GM21723 (cell line): ENCODE results near the gene PFKFB3.
"Not testable (repeated sequence)": the region's sequence is repeated elsewhere in the genome, so short reads cannot be mapped to it uniquely, and the experiment has no call there.

ENCODE experiments used
- ATAC-seq: cut with Tn5 transposase; IDR thresholded peaks from one replicate; pipeline ENCODE4 v1.9.1; 2021; ENCODE audit warnings: mild to moderate bottlenecking, moderate library complexity; ENCODE audit not compliant: unreplicated experiment

Gene PFKFB3

DNA sequence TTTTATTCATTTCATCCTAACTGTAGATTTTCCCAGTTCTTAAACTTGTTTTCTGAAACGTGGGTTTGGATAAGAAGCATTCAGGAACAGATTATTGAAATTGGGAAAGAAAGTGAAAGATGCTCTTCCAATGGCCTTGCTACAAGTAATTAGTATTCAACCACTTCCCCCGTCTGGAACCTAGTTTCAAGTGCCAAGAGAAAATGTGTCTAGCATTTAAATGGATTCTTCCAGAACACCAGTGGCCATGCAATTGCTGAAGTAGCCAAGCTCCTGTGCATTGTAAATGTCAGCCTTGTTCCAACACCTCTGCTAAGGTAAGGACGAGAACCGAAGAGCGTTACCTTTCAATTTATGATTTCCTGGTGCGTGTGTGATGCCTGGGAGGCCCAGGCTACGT, 68.2 kb downstream of the PFKFB3 start:
- no peak for ATAC-seq

DNA sequence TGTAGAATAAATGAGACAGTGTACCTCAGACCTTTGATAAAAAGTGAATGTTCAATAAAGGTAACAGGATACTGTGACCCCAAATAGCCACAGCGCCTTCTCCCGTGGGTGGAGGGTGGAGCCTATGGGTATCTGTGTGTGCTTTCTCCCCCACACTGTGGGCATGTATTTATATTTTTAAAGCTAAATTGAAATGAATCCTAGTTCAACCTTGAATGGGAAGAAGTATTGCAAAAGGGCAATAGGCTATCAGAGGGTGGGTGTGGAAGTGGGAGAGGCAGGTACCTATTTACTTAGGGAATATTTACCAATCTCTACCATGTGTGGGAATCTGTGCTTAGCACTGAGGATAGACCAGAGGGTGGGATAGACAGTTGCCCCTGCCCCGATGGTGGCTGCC, 68.9 kb downstream of the PFKFB3 start:
- ATAC-seq: no peak

DNA sequence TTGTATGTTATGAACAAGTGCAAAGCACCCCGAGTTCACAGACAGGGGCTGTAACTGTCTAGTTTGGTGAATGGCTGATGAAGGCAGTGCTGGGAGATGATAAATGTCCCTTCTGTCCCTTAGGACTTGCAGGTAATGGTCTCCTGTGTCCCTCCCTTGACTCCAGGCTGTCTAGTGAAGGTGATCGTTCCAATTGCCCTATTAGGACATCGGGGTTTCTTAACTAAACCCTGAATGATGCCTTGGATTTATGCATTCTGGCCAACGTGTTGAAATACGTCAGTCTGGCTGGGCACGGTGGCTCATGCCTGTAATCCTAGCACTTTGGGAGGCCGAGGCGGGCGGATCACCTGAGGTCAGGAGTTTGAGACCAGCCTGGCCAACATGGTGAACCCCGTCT, 69.4 kb downstream of the PFKFB3 start:
- no peak for ATAC-seq

DNA sequence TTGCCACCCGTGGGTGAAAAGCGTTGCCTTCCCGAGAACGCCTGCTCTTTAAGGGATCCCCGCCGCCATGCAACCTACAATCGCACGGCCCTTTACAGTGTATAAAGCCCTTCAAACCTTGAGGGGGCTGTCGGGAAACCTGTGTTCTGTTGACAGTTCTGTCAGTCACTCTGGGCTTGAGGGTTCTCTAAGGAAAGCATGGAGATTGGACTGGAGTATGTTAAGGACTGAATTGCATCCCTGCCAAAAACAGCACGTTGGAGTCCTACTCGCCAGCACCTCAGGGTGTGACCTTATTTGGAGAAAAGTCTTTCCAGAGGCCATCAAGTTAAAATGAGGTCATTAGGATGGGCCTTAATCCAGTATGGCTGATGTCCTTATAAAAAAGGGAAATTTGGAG, 70.6 kb downstream of the PFKFB3 start:
- no peak for ATAC-seq

DNA sequence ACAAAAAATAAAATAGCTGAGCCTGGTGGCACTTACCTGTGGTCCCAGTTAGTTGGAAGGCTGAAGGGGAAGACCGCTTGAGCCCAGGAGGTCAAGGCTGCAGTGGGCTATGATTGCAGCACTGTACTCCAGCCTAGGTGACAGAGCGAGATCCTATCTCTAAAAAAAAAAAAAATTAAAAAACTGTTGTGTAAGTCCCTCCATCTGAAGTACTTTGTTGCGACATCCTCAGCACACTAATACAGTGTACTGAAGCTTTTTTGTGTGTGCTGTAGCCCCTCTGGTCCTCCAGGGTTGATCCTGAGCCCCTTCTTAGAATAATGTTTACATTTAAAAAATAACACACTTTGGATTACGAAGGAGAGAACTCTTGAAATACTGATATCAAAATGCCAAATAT, 71.3 kb downstream of the PFKFB3 start:
- no peak for ATAC-seq

DNA sequence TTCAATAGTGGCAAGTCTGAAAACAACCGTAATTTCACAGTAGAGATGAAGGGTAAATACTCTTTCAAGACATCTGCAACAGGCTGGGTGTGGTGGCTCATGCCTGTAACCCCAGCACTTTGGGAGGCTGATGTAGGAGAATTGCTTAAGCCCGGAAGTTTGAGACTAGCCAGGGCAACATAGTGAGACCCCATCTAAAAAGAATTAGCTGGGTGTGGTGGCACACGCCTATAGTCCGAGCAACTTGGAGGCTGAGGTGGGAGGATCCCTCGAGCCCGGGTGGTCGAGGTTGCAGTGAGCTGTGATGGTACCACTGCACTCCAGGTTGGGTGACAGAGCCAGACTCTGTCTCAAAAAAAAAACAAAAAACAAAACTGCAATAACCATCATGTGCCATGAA, 71.8 kb downstream of the PFKFB3 start:
- no peak for ATAC-seq

DNA sequence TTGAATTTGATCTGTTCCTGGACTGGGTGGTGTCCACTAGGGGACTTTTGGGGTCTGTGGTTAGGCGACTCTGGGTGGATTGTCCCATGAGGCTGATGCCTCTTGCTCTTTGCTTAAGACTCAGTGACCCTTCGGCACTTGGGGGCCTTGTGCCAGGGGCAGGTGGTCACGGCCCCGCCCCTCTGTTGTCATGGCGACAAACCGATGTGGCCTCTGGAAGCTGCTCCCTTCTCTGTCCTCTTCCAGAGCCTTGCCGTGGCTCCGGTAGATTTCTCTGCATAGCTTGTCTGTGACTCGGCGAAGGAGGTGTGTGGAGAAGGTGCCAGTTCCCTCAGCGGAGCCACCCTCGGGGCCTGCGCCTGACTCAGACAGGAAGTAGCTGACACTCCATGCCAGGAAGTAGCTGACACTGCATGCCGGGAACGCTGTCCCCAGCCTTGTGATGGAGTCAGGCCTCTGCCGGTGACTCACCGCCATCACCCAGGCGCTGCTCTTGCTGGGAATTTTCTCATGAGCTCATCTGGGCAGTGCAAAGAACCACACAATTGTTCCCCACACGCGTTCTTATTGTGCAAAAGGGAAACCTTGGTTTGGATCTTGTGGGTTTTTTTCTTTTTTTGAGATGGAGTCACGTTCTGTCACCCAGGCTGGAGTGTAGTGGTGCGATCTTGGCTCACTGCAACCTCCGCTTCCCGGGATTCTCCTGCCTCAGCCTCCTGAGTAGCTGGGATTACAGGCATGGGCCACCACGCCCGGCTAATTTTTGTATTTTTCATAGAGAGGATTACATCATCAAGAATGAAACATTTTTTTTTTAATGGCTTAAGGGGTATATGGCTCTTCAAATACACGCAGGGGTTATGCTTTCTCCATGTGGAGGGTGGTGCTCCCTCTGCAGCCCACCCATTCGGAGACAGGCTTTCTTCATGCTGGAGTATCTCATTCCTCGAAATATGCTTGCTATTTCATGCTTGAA, 72.6 kb downstream of the PFKFB3 start:
- ATAC-seq: peak; percentile 78

DNA sequence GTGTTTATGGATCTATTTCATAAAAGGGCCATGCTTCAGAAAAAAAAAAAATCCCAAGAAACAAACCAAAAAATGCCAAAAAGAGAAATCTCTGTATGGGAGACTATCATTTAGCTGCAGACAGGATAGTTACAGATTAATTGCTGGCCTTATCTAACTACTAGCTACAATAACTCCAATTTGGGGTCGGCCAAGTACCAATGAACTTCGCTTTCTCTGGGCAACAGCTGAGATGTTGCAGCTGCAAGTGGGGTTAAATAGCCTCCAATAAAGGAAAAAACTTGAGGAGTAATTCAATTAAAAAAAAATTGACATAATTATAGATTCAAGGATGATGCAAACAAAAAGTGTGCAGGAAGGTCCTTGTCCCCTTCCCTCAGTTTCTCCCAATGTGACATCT, 73.6 kb downstream of the PFKFB3 start:
- no peak for ATAC-seq

DNA sequence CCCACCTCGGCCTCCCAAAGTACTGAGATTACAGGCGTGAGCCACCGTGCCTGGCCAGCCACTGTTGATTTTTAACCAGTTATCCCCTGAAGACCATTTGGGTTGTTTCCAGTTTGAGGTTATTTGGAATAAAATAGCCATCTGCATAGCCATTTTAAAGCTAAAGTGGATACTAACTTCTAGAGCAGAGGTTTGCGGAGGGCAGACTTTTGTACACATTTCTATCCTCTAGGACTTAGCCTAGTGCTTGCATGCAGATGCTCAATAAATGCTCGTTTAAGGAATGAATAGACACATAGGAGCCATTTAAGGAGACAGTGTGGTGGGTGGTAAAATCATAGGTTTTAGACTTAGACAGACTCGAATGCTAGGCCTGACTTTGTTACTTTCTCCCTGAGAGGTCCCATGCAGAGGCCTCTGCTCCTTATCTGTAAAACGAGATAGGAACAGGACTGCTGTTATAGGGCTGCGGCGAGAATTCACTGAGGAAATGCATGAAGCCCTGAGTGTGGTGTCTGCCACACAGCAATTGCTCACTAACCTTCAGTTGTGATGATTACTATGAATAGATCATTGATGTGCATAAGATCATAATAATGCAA, 75.9 kb downstream of the PFKFB3 start:
- ATAC-seq: no peak

DNA sequence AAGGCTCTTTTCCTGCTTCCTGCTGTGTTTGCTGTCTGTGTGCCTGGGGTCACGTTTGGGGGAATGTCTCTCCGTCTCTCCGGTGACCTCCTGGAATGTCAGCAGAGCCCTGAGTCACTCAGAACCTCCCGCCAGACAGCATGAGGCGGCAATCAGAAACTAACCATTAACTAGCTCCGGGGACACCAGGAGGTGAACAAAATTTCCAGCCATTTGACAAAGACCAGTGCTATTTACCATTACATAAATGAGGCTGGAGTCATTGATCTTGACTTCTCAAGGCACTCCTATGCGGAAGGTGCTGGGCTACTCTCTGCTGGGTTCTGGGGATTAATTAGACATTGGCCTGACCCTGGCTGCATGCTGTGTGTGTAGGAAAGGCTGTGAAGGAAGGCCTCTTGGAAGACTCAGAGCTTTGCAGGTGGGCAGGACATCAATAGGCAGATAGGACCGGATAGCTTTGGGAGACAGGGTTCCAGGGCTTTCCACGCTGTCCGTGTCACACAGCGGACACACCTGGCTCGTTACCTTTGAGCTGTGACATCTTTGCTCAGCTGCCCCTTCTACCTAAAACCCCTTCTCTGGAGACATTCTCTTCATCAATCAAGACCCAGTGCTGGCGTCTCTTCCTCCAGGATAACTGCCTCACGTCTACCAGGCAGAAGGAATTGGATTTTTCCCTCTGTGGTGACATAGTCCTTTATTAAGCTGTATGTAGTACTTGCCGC, 77.0 kb downstream of the PFKFB3 start:
- ATAC-seq: no peak

DNA sequence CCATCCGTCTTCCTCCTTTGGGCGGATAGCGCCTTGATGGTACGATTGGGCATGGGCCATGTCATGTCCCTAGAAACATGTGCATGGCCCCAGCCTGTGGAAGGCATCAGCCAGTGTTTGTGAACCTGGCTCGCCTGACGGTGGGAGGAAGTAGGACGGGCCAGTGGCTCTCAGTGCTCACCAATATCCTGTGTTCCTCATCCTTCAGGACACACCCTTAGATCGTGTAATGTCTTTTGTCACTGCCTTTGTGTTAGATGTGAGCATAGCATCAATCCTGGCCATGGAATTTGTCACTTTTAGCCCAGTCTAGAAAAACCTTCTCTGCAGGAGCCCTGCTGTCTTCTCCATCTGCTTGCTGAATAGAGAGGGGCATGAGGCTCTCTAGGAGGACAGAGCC, 77.6 kb downstream of the PFKFB3 start:
- no peak for ATAC-seq

DNA sequence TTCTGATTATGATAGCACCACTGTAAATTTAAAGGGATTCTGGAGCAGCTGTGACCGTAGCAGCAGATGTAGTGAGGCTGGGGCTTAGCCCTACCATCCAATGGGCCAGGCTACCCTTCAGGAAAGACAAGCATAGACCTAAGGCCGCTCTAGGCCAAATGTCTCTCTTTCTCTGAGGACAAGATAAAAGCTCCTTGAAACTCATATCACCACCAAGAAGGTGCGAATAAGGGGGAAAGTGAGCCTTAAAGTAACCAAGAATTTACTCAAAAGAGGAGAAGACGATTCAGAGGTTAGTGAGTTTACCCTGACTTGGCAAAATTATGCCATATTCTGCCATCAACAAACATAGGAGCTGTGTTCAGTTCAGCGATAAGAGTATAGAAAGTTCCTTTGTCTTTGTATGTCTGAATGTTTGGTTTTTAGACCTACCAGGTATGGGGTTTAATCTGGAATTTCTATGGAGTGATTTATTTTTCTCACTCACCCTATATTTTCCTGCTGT, 79.8 kb downstream of the PFKFB3 start:
- ATAC-seq: no peak

DNA sequence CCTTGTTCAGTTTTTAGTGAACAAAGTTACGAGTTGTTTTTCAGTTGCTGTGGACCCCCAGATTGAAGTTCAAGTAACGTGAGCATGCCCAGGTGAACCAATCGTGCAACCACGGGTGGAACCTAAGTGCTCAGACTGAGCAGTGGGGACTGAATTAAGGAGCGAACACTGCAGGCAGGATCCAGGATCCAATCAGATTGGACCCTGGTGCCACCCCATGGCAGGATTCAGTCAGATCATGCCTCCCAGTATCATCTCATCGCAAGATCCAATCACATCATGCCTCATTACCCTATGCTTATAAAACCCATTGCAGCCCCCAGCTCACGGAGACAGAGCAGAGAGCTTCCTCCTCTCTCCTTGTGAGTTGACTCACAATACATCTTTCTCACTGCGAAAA, 80.9 kb downstream of the PFKFB3 start:
- ATAC-seq: no peak

DNA sequence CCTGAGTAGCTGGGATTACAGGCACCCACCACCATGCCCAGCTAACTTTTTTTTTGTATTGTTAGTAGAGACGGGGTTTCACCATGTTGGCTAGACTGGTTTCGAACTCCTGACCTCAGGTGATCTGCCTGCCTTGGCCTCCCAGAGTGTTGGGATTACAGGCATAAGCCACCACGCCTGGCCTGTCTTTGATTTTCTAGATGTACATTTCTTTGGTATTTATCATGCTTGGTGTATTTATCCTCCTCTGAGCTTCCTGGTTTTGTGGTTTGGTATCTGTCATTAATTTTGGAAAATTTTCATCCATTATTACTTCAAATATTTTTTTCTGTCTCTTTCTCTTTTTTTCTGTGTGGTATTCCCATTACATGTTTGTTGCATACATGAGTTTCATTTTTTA, 87.9 kb downstream of the PFKFB3 start:
- not testable (repeated sequence) for ATAC-seq

DNA sequence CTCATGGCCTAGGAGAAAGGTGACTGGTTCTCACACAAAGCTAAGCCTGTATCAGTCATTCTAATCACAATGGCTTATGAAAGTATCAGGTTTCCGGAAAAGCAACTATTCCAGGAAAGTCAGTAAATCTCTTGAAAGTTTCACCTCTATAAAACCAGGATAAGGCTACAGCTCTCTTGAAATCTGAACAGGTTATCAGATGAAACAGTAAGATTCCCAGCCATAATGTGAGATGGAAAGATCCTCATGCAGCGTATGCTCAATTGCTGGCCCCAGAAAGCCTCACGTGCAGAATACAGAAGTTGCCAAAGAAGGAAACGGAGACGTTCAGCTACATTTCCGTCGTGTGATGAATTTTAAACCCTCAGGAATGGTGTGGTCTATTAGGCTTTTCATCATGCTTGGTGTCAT, 90.0 kb downstream of the PFKFB3 start:
- no peak for ATAC-seq

DNA sequence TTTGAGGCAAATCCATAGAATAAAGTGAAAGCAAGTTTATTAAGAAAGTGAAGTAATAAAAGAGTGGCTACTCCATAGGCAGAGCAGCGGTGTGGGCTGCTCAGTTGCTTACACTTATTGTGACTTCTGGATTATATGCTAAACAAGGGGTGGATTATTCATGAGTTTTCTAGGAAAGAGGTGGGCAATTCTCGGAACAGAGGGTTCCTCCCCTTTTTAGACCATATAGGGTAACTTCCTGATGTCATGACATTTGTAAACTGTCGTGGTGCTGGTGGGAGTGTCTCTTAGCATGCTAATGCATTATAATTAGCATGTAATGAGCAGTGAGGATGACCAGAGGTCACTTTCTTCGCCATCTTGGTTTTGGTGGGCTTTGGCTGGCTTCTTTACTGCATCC, 93.7 kb downstream of the PFKFB3 start:
- not testable (repeated sequence) for ATAC-seq

DNA sequence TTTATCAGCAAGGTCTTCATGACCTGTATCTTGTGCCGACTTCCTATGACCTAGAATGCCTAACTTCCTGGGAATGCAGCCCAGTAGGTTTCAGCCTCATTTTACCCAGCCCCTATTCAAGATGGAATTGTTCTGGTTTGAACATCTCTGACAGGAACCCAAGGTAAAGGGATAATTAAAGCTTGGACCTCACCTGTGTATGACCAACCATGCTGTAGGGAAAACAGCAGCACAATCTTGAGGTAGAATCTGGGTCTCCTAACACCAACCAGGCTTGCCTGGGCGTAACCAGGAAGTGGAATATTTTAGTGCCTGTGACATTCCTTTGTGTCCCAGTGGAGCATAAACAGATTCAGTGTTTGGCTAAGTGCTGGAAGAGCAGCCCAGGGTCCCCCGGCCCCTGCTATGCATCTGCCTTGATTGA, 94.1 kb downstream of the PFKFB3 start:
- ATAC-seq: no peak

DNA sequence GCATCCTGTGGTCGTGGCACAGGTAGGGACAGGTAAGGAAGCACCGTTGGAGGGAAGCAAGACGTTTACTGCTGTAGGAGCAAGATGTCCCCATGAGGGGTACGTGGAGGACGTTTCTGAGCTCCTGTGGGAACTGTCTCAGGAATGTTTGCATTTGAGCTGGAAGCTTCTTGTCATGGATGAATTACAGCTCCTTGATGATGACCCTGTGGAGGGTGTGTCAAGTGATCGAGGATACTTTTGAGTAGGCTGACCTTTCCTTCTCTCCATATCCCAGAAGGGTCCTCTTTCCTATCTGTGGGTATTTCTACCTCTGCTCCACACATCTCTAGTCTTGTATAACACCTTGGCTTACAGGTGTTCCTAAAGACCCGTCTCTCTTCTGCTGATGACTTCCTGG, 94.8 kb downstream of the PFKFB3 start:
- no peak for ATAC-seq

DNA sequence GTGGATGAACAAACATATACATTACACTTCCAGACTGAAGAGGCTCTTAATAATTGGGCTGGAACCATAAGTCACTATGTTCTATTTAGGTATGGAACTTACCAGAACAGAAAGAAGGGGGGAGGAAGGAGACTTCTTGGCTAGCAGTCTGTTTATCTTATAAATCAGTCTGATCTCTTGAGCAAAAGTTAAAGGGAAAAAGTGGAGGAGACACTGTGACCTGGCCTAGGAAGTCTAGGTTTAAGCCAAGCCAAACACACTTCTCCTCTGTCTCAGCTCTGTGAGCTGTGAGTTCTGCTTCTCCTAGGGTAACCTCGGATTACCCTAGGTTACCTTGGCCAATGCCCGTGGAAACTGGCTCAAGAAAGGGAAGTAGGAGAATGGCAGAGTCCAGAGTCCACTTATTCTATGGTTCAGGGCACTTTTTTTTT, 95.2 kb downstream of the PFKFB3 start:
- no peak for ATAC-seq

DNA sequence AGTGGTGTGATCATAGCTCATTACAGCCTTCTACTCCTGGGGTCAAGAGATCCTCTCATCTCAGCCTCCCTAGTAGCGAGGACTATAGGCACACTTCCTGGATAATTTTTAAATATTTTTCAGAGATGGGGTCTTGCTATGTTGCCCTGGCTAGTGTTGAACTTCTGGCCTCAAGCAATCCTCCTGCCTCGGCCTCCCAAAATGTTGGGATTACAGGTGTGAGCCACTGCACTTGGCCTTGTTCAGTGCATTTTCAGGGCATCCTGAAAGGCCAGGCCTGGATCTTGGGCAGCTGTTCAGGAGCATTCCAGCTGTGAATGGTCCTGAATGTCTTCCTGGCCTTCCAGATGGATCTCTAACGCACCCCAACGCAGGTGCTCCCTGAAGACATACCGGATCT, 95.7 kb downstream of the PFKFB3 start:
- ATAC-seq: no peak

DNA sequence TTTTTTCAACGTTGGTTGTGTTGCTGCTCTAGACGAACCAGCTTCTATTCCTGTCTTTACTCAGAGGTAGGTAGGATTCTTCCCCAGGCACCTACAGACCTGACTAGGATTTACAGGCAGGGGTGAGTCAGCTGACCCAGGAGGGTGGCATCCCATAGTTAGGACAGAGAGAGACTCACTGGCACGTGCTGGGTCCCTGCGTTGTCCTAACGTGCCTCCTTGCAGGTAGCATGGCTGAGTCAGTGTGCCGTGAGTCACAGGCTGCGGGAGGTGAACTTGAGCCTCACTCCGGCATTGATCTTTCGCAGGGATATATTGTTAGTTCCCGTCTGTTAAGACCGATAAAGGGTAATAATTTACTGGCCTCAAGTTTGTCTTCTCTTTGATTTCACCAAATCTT, 96.5 kb downstream of the PFKFB3 start:
- no peak for ATAC-seq

DNA sequence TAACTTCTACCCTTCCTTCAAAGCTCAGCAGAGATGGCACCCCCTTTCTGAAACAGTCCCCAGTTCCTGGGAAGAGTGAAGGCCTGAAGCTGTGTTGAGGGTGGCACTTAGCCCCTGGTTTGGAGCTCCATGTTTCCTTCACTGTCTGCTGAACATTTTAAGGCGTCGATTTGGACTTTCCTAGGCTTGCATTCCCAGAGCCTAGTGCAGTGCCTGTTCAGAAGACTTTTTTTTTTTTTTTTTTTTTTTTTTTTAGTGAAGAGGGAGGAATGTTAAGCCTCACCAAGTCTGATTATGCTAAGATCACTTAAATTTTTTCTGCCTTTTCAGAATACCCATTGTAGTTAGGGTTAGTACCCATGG, 97.0 kb downstream of the PFKFB3 start:
- no peak for ATAC-seq
